ENCODE data around the gene CRP.
"Not testable (repeated sequence)": the region's sequence is repeated elsewhere in the genome, so short reads cannot be mapped to it uniquely, and the experiment has no call there.

CRP gene

DNA sequence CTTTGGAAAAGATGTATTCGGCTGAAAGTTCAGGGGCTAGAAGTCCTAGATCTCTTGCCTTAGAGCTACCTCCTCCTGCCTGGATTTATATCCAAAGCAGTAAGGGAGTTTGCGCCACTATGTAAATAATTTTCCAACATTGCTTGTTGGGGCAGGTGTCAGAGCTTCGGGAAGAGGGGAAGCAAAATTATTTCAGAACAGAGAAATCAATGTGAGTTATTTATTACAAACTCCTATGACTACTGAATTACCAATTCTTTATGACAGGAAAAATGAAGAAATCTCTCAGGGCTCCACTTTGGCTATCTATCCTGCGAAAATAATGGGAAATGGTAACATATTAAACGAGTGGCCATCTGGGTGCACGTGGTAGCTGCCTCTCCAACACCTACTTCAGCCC lies at the start of gene CRP:
Gene CRP, minus strand, starts transcription at position 61 of the 400 bp plus-strand sequence. CDS start 104 bp downstream, outside the sequence.
- DNase-seq (ENCODE audit: low spot score) = no peak

DNA sequence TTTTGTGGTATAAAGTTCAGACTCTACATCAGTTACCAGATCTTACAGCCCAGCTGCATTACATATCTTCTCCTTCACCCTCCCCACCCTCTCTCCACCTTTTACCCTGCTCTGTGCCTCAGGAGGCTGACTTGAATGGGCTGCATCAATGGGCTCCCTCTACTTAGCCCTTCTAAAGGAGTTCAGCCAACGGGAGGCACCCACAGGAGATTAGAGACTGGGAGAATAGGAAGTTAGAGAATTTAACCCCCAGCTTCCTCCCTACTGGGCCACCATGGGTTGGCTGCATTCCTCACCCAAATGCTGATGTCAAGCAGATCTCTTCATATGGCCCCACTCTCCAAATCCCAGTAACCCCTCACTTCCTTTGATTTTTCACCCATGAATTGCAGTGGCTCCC lies 49.3 kb upstream of the CRP start:
- DNase-seq (ENCODE audit: low spot score) = no peak

DNA sequence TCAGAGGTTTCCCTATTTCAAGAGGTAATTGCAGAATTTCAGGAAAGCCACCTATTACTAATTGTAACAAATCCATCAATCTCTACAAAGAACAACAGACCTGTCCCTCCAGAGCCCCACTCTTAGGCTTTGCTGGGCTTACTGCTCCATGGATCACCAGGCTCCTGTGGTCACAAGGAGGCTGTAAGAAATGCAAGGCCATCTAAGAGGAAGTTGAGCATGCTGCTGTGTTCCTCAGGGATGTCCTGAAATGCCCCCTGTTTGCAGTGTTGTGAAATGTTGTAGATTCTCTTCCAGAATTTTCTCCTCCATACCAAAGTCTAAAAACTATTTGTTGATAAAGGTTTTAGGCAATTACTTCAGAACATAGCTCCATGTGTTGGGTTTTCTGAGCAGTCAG lies 42.0 kb upstream of the CRP start:
- no peak for DNase-seq (ENCODE audit: low spot score)

DNA sequence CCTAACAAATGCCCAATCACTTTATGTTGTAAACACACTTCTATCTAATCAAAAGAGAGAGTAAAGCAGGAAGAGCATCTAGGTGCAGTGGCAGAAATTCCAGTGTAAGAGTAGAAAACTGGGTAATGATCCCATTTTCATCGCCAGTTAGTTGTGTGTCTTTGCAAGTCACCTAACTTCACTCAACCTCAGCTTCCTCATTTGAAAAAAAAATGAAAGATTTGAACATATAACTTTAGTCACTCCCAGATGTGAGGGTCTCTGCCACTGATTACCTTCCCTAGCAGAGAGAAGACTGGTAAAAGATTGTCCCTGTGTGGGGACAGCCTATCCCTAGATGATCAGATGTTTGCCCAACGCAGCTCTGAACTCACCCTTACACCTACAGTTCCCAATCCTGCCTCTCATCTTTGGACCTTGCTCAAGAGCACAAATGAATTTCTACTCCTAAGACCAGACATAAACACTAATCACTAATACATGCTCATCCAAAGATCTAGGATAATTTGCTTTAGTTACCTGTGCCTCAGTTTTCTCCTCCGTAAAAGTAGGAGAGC lies 41.1 kb upstream of the CRP start:
- DNase-seq (ENCODE audit: low spot score) = no peak

DNA sequence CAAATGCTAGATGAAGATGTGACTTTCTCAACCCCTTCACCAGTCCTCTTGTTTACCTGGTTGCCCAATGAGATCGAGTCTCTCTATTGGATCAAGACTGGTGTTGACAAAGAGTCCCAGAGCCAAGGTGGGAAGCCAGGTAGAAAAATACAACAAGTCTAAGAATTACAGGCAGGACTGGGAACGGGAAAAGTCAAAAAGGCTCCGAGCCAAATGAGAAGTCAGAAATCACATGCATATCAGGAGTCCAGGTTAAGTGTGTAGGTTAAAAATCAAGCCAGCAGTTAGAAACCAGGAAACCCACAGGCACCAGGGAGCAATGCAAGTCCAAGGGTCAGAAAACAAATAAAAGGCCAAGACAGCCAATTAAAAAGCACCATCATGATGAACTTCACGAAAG lies 39.0 kb upstream of the CRP start:
- DNase-seq (ENCODE audit: low spot score) = no peak

- DNase-seq (ENCODE audit: low spot score) = no peak
These were observed 37.8 kb upstream of the CRP start for GRCh38 chr1:159752135-159752580.

GRCh38 chr1:159751031-159751430 lies 36.6 kb upstream of the CRP start:
- DNase-seq (ENCODE audit: low spot score) = no peak

- no peak for DNase-seq (ENCODE audit: low spot score)
These were observed 36.2 kb upstream of the CRP start for GRCh38 chr1:159750621-159751020.

DNA sequence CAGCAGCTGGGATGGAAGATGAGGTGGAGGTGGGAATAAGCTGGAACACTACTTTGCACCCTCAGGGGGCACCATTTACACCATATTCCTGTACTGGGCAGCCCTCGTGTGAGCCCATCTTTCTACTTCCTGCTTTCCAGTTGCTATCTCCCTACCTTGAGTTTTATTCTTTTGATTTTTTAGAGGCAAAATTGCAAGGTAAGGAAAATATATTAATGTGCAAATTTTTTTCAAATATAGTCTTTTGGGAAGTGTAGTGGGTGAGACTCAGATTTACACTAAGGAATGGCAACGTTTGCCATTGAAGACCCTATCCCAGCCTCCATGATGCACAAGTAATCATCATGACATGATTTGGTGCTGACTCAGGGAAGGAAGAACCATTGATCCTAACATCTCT lies 35.2 kb upstream of the CRP start:
- DNase-seq (ENCODE audit: low spot score) = no peak

GRCh38 chr1:159748370-159748769 lies 34.0 kb upstream of the CRP start:
- DNase-seq (ENCODE audit: low spot score) = no peak

DNA sequence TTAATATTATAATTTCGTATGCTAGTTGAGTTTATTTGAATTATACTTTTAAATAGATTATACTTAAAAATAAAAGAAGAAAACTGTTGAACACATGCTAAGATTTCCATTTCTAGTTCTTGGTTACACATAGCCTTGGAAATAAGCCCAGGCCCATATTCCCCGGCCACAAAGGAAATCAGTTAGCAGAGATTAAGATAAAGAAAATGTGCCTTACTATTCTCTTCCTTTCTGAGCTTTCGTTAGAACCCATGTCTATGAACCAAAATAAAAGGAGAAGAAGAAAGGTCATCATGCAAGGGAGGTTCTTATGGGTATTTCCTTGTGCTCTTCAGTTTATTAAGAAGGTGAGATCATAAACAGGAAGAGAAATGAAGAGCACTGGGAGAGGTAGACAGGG lies 32.3 kb upstream of the CRP start:
- DNase-seq (ENCODE audit: low spot score) = no peak

- no peak for DNase-seq (ENCODE audit: low spot score)
These were observed 29.4 kb upstream of the CRP start for GRCh38 chr1:159743651-159744410.

GRCh38 chr1:159737238-159737916 lies 23.0 kb upstream of the CRP start:
- no peak for DNase-seq (ENCODE audit: low spot score)

GRCh38 chr1:159723188-159723587 lies 8.8 kb upstream of the CRP start:
- not testable (repeated sequence) for DNase-seq (ENCODE audit: low spot score)

GRCh38 chr1:159719990-159720389 lies 5.6 kb upstream of the CRP start:
- no peak for DNase-seq (ENCODE audit: low spot score)

DNA sequence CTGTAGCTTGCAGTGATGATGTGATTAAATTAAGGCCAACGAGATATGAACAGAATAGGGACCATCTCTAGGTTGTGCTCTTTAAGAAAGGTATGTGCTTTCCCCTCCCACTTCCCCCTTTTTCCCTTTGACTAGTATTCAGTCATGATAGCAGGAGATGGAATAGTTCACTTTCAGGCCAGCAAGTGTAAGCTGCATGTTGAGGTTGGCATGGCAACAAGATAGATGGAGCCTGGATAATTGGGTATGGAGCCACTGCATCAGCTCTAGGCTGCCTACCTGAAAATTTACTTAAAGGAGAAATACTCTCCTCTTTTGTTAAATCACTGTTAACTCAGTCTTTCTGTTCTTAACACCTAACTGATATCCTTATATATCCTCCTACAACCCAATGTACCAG lies 1.5 kb upstream of the CRP start:
- no peak for DNase-seq (ENCODE audit: low spot score)

GRCh38 chr1:159712080-159712479 lies 2.3 kb downstream of the CRP start:
- no peak for DNase-seq (ENCODE audit: low spot score)

GRCh38 chr1:159707472-159708260 lies 6.7 kb downstream of the CRP start:
- no peak for DNase-seq (ENCODE audit: low spot score)

- no peak for DNase-seq (ENCODE audit: low spot score)
These were observed 8.5 kb downstream of the CRP start for GRCh38 chr1:159705904-159706256.

DNA sequence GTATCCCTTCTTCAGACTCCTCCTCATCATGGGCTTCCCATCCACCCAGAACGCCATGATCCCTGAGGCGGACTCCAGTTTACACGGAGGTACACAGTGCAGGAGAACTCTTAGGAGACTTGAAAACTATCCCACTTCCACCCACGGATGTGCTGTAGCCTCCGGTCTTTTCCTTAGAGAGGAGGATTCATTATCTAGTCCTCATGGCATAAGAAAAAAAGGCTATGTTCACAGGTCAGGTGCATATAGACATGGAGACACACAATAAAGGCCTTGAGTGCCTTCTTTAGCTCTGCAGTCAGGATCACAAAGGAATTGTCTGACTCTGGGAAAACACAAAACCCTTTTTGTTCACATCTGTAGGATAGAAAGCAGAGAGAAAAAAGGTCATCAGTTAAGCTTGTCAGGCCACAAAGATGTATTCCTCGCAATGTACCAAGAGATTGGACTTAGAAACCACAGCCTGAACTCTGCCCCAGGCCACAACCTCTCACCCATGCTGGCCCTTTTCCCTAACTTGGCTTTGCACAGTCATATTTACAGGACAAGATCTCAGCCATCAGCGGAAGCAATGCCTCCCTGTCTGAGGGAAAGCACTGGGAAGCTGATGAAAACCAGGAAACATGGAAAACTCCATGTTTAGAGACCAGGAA lies 9.0 kb downstream of the CRP start:
- no peak for DNase-seq (ENCODE audit: low spot score)

- DNase-seq (ENCODE audit: low spot score) = no peak
These were observed 9.9 kb downstream of the CRP start for GRCh38 chr1:159704481-159704880.

DNA sequence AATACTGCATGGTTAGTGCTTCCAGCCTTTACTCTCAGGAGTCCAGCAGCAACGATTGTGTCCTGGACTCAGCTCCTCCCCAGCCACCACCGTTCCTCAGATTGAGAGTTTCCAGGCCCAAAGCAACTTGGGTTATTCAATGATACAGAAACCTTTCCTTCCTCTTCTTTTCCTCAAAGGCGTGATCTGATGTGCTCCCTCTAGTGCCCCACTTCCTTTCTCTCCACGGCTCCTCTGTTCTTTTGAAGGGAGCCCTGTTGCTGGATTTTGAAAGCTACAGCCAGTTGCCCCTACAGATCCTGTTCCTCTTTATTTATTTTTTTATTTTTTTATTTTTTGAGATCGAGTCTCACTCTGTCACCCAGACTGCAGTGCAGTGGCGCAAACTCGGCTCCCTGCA lies 14.1 kb downstream of the CRP start:
- DNase-seq (ENCODE audit: low spot score) = no peak

All from kidney capillary endothelial cell (primary cell).